Kidney glomerular epithelial cell (primary cell): ENCODE results near the gene LMOD3.

Experiments used
- DNase-seq: peaks from one replicate; lab custom pipeline; 2025; lab: John Stamatoyannopoulos, UW

The LMOD3 gene

GRCh38 chr3:69091389-69092029, 30.9 kb downstream of the LMOD3 start:
- no peak for DNase-seq

- peak; percentile 73 for DNase-seq
Observed at GRCh38 chr3:69090021-69090420, 32.4 kb downstream of the LMOD3 start.

- peak; percentile 16 for DNase-seq
Observed at GRCh38 chr3:69088063-69088462, 34.3 kb downstream of the LMOD3 start.

GRCh38 chr3:69087030-69087791, 35.2 kb downstream of the LMOD3 start:
- no peak for DNase-seq

- peak; percentile 93 for DNase-seq
Observed at GRCh38 chr3:69085833-69086722, 36.3 kb downstream of the LMOD3 start.

- no peak for DNase-seq
Observed at GRCh38 chr3:69085168-69085832, 37.1 kb downstream of the LMOD3 start.

- peak; percentile 91 for DNase-seq
Observed at GRCh38 chr3:69084326-69085167, 37.8 kb downstream of the LMOD3 start, which contains the start of gene ARL6IP5. Gene ARL6IP5 (plus strand): TSS chr3:69084937. CDS start chr3:69085048, 111 bp downstream.

GRCh38 chr3:69082805-69083204, 39.6 kb downstream of the LMOD3 start:
- DNase-seq, result peak; percentile 86

- DNase-seq, result no peak
Observed at GRCh38 chr3:69082361-69082760, 40.0 kb downstream of the LMOD3 start.

- no peak for DNase-seq
Observed at GRCh38 chr3:69081583-69082262, 40.7 kb downstream of the LMOD3 start.

GRCh38 chr3:69080233-69080920, 42.0 kb downstream of the LMOD3 start, which contains the start of gene UBA3:
Gene UBA3 (minus strand): TSS chr3:69080365. CDS start chr3:69080353, 12 bp downstream.
- peak; percentile 84 for DNase-seq

GRCh38 chr3:69079269-69080159, 42.9 kb downstream of the LMOD3 start:
- DNase-seq, result peak; percentile 11

GRCh38 chr3:69072928-69073327, 49.5 kb downstream of the LMOD3 start:
- no peak for DNase-seq

- no peak for DNase-seq
Observed at GRCh38 chr3:69066121-69066520, 56.3 kb downstream of the LMOD3 start.

GRCh38 chr3:69065318-69065964, 57.0 kb downstream of the LMOD3 start:
- DNase-seq, result no peak

GRCh38 chr3:69063636-69064035, 58.8 kb downstream of the LMOD3 start:
- no peak for DNase-seq

- DNase-seq, result no peak
Observed at GRCh38 chr3:69059688-69060087, 62.7 kb downstream of the LMOD3 start.

- no peak for DNase-seq
Observed at GRCh38 chr3:69058947-69059224, 63.5 kb downstream of the LMOD3 start.
